H1 (cell line): ENCODE results near the gene GPR143. TPM values are rescaled to one million over a fixed set of nuclear protein-coding genes. Genes with fewer than 3 reads are reported as not detected.
"Not testable (repeated sequence)": the region's sequence is repeated elsewhere in the genome, so short reads cannot be mapped to it uniquely, and the experiment has no call there.

Experiments
- CTCF ChIA-PET: fragments of 300-600 bp; sonication (Branson Sonifier 250); formaldehyde crosslinking; loops from one replicate; lab custom pipeline; 2021; ENCODE audit not compliant: partially characterized antibody; lab: Charles Lee
- POLR2A ChIA-PET: fragments of 300-600 bp; sonication (Branson Sonifier 250); formaldehyde crosslinking; loops from one replicate; lab custom pipeline; 2021; ENCODE audit warnings: inconsistent platforms; ENCODE audit not compliant: partially characterized antibody; lab: Charles Lee
- DNase-seq, 2 experiments: peaks; one replicate each; pipeline versions ENCODE4 v3.0.0 to v3.0.0-alpha.2; 2010 to 2022; ENCODE audit warnings: low spot score in 2 of 2, low read depth in 1 of 2, mixed read lengths in 1 of 2
- FAIRE-seq: peaks from 2 replicates; lab custom pipeline; 2011; peaks lifted over from hg19 to GRCh38; lab: Jason Lieb, UNC
- H2AFZ ChIP-seq: 2 replicates; pipeline ENCODE4 v1.8.1; 2012; ENCODE audit warnings: low read length, inconsistent platforms
- H2AK5ac ChIP-seq: 2 replicates; pipeline ENCODE4 v1.6.1; 2013; ENCODE audit warnings: low read depth, low read length
- H2BK120ac ChIP-seq: replicated peaks from 2 replicates; pipeline ENCODE3; 2013; ENCODE audit warnings: low read depth, low read length, inconsistent platforms
- H2BK12ac ChIP-seq: 2 replicates; pipeline ENCODE4 v1.6.1; 2013; ENCODE audit warnings: low read depth, low read length
- H2BK15ac ChIP-seq: 2 replicates; pipeline ENCODE4 v1.6.1; 2013; ENCODE audit warnings: low read length
- H2BK20ac ChIP-seq: 2 replicates; pipeline ENCODE4 v1.6.1; 2013; ENCODE audit warnings: low read length
- H2BK5ac ChIP-seq: 2 replicates; pipeline ENCODE4 v1.6.1; 2013; ENCODE audit warnings: low read depth, low read length
- H3K14ac ChIP-seq: 2 replicates; pipeline ENCODE4 v1.6.1; 2013; ENCODE audit warnings: inconsistent platforms; ENCODE audit not compliant: insufficient read length
- H3K18ac ChIP-seq: 2 replicates; pipeline ENCODE4 v1.6.1; 2013; ENCODE audit warnings: low read length; ENCODE audit errors: extremely low read depth
- H3K23ac ChIP-seq: 2 replicates; pipeline ENCODE4 v1.6.1; 2013; ENCODE audit warnings: inconsistent platforms; ENCODE audit not compliant: insufficient read length
- H3K23me2 ChIP-seq: 2 replicates; pipeline ENCODE4 v1.6.1; 2013; ENCODE audit warnings: low read depth, low read length
- H3K27ac ChIP-seq: 2 replicates; pipeline ENCODE4 v1.6.1; 2011; ENCODE audit warnings: low read depth, low read length, inconsistent platforms
- H3K27me3 ChIP-seq, 4 experiments: replicated peaks in 1 of 4; 1 replicate in 1 of 4; 2 replicates in 3 of 4; pipeline versions ENCODE4 v1.6.1 to v1.8.1; 2011 to 2013; ENCODE audit warnings: low read length in 3 of 4, mild to moderate bottlenecking in 3 of 4, inconsistent platforms in 2 of 4, mixed read lengths in 2 of 4, moderate library complexity in 1 of 4; ENCODE audit not compliant: control insufficient read depth in 3 of 4, insufficient read depth in 3 of 4; ENCODE audit errors: extremely low read depth in 1 of 4
- H3K36me3 ChIP-seq, 4 experiments: 2 replicates each; pipeline versions ENCODE4 v1.6.1 to v1.8.1; 2011 to 2013; ENCODE audit warnings: mild to moderate bottlenecking in 4 of 4, low read length in 3 of 4, moderate library complexity in 2 of 4, control low read depth in 1 of 4, inconsistent platforms in 1 of 4; ENCODE audit not compliant: insufficient read depth in 4 of 4, control insufficient read depth in 2 of 4
- H3K4ac ChIP-seq: replicated peaks from 2 replicates; pipeline ENCODE3; 2013; ENCODE audit warnings: low read length, low read depth, mixed read lengths, inconsistent platforms; ENCODE audit not compliant: insufficient read length
- H3K4me1 ChIP-seq, 4 experiments: replicated peaks in 1 of 4; 1 replicate in 1 of 4; 2 replicates in 3 of 4; pipeline versions ENCODE4 v1.6.1 to v1.8.1; 2011 to 2013; ENCODE audit warnings: low read length in 3 of 4, inconsistent platforms in 2 of 4, mixed read lengths in 1 of 4; ENCODE audit not compliant: insufficient read depth in 4 of 4, control insufficient read depth in 3 of 4
- H3K4me2 ChIP-seq, 2 experiments: 2 replicates each; pipeline versions ENCODE4 v1.6.1 to v1.8.1; 2011 to 2013; ENCODE audit warnings: low read depth in 2 of 2, low read length in 2 of 2, control low read depth in 1 of 2, inconsistent platforms in 1 of 2, mild to moderate bottlenecking in 1 of 2; ENCODE audit not compliant: insufficient read depth in 1 of 2
- H3K4me3 ChIP-seq, 4 experiments: fragments of 200-600, 300-600 bp in 1 of 4; sonication (generic), shearing (Covaris generic), sonication (Bioruptor Twin) in 1 of 4; 2 replicates each; pipeline versions ENCODE4 v1.5.1 to v1.8.1; 2011 to 2016; ENCODE audit warnings: low read length in 4 of 4, low read depth in 3 of 4, control low read depth in 2 of 4, inconsistent platforms in 2 of 4, mild to moderate bottlenecking in 2 of 4, mixed read lengths in 1 of 4, moderate library complexity in 1 of 4; ENCODE audit not compliant: insufficient read depth in 2 of 4; ENCODE audit errors: extremely low read depth in 1 of 4
- H3K56ac ChIP-seq: replicated peaks from 2 replicates; pipeline ENCODE3; 2013; ENCODE audit warnings: low read depth, mild to moderate bottlenecking, mixed read lengths, low read length, inconsistent platforms; ENCODE audit not compliant: insufficient read length
- H3K79me1 ChIP-seq: 2 replicates; pipeline ENCODE4 v1.6.1; 2013; ENCODE audit warnings: low read depth, low read length, control low read depth
- H3K79me2 ChIP-seq, 2 experiments: 2 replicates each; pipeline versions ENCODE4 v1.6.1 to v1.8.1; 2012 to 2013; ENCODE audit warnings: low read length in 2 of 2, mild to moderate bottlenecking in 2 of 2, inconsistent platforms in 1 of 2; ENCODE audit not compliant: insufficient read depth in 2 of 2, control insufficient read depth in 1 of 2
- H3K9ac ChIP-seq, 4 experiments: replicated peaks in 1 of 4; 1 replicate in 1 of 4; 2 replicates in 3 of 4; pipeline versions ENCODE4 v1.6.1 to v1.8.1; 2011 to 2013; ENCODE audit warnings: low read depth in 3 of 4, low read length in 3 of 4, control low read depth in 2 of 4, mild to moderate bottlenecking in 2 of 4, moderate library complexity in 2 of 4, inconsistent platforms in 1 of 4; ENCODE audit errors: extremely low read depth in 1 of 4
- H3K9me3 ChIP-seq, 2 experiments: 2 replicates each; pipeline versions ENCODE4 v1.6.1 to v1.8.1; 2012 to 2013; ENCODE audit warnings: mild to moderate bottlenecking in 2 of 2, moderate library complexity in 2 of 2, control low read depth in 1 of 2, inconsistent platforms in 1 of 2, low read depth in 1 of 2, low read length in 1 of 2, mixed read lengths in 1 of 2; ENCODE audit not compliant: insufficient read depth in 2 of 2
- H4K20me1 ChIP-seq, 2 experiments: replicated peaks in 1 of 2; 2 replicates each; pipeline versions ENCODE3 to v1.8.1; 2011 to 2013; ENCODE audit warnings: inconsistent platforms in 2 of 2, low read length in 2 of 2, mild to moderate bottlenecking in 1 of 2; ENCODE audit not compliant: insufficient read depth in 2 of 2, control insufficient read depth in 1 of 2
- H4K5ac ChIP-seq: 2 replicates; pipeline ENCODE4 v1.6.1; 2013; ENCODE audit warnings: low read length, low read depth, mixed read lengths, inconsistent platforms; ENCODE audit not compliant: insufficient read length
- H4K8ac ChIP-seq: 2 replicates; pipeline ENCODE4 v1.8.0; 2013; ENCODE audit warnings: mild to moderate bottlenecking, moderate library complexity, low read length, inconsistent platforms; ENCODE audit not compliant: insufficient read depth; ENCODE audit errors: extremely low read depth
- H4K91ac ChIP-seq: replicated peaks from 2 replicates; pipeline ENCODE3; 2013; ENCODE audit warnings: low read length, mixed read lengths, inconsistent platforms; ENCODE audit not compliant: insufficient read length
- WGBS, 2 experiments: shearing (Covaris generic) in 1 of 2; methylation state at CpG; one replicate each; pipeline versions ENCODE4 v1.1.6 to v1.1.7; 2013 to 2015; ENCODE audit warnings: low lambda C conversion rate in 2 of 2, mixed read lengths in 2 of 2, inconsistent platforms in 1 of 2, low coverage in 1 of 2, missing lambda C conversion rate in 1 of 2; ENCODE audit not compliant: insufficient replicate concordance in 2 of 2, insufficient coverage in 1 of 2, insufficient read length in 1 of 2; ENCODE audit errors: extremely low coverage in 1 of 2, missing lambda C conversion rate in 1 of 2; 5-methylcytosine and 5-hydroxymethylcytosine counted together
- polyA plus RNA-seq, 7 experiments: library from polyadenylated mRNA; depleted of rRNA in 3 of 7; stranded (reverse) in 5 of 7; unstranded in 2 of 7; fragments of >200 nt in 5 of 7; fragments of 200-250 nt in 2 of 7; gene quantifications; 1 replicate in 5 of 7; 2 replicates in 1 of 7; 4 replicates in 1 of 7; pipeline versions ENCODE4 v1.2.1 to v1.2.3, GENCODE V29; 2011 to 2013; ENCODE audit warnings: missing spikeins in 2 of 7, mixed read lengths in 2 of 7
- total RNA-seq: library from RNA; stranded (reverse); fragmentation: NEBNext Ultra II Directional; extraction: Animal tissue kit (Norgen Biotek cat#: 25700); gene quantifications from 2 replicates; pipeline ENCODE4 v1.2.1, GENCODE V29; 2021

GPR143 gene
- total and polyA plus RNA-seq, 2 of the 8 experiments (the other 6 are each of a cell fraction or from before 2014, with no cell fraction given): 18.5 to 30.7 TPM

DNA sequence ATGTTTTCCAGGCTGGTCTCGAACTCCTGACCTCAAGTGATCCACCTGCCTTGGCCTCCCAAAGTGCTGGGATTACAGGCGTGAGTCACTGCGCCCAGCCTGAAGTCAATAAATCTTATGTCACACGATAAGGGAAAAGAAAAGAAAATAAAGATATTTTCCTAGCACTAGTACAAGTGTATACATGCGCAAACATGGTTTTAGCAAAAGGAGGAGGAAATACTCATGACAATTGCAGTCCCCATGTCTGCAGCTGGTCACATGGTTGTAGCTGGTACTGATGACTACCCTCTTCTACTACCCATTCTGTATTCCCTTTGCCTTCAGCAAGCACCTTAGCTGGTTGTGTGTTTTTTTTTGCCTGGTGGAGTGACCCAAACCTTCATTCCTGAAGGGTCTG, 44.2 kb upstream of the GPR143 start:
- 90% methylated on average over 5 of the region's 5 CpGs; no CpG with 5 or more reads in 1 of the 2 experiments for WGBS, 2 experiments
- H3K14ac ChIP-seq, DNase-seq, CTCF ChIA-PET, H2BK20ac ChIP-seq, H2AK5ac ChIP-seq, H3K79me2 ChIP-seq, H3K79me1 ChIP-seq, FAIRE-seq, H2BK12ac ChIP-seq, H3K27ac ChIP-seq, H2BK120ac ChIP-seq, H2BK15ac ChIP-seq, H3K23me2 ChIP-seq, H4K8ac ChIP-seq, H4K5ac ChIP-seq, H3K4me2 ChIP-seq, H3K4me3 ChIP-seq, H3K23ac ChIP-seq, H3K9me3 ChIP-seq, H2AFZ ChIP-seq, H3K36me3 ChIP-seq, H2BK5ac ChIP-seq, H3K9ac ChIP-seq, H3K4ac ChIP-seq, H4K91ac ChIP-seq, H3K4me1 ChIP-seq, H3K18ac ChIP-seq, H3K27me3 ChIP-seq, H4K20me1 ChIP-seq, H3K56ac ChIP-seq, POLR2A ChIA-PET: not testable (repeated sequence)
